Ishikawa (cell line): ENCODE measurements around the gene DHRS1.

Experiments used
- CEBPB ChIP-seq: IDR thresholded peaks from 2 replicates; pipeline ENCODE4 v1.6.1; 2012
- CREB1 ChIP-seq: IDR thresholded peaks from 2 replicates; pipeline ENCODE4 v1.6.1; 2012; ENCODE audit warnings: low read depth
- RAD21 ChIP-seq: IDR thresholded peaks from 2 replicates; pipeline ENCODE4 v1.6.1; 2012; ENCODE audit warnings: low read depth
- TAF1 ChIP-seq: IDR thresholded peaks from 2 replicates; pipeline ENCODE4 v1.6.1; 2012; ENCODE audit warnings: low read depth, mild to moderate bottlenecking
- TCF12 ChIP-seq: IDR thresholded peaks from 2 replicates; pipeline ENCODE4 v1.6.1; 2012; ENCODE audit warnings: low read depth
- YY1 ChIP-seq: IDR thresholded peaks from 2 replicates; pipeline ENCODE4 v1.6.1; 2012; ENCODE audit warnings: low read depth
- ZBTB7A ChIP-seq: IDR thresholded peaks from 2 replicates; pipeline ENCODE4 v1.6.1; 2012; ENCODE audit warnings: low read depth

DNA sequence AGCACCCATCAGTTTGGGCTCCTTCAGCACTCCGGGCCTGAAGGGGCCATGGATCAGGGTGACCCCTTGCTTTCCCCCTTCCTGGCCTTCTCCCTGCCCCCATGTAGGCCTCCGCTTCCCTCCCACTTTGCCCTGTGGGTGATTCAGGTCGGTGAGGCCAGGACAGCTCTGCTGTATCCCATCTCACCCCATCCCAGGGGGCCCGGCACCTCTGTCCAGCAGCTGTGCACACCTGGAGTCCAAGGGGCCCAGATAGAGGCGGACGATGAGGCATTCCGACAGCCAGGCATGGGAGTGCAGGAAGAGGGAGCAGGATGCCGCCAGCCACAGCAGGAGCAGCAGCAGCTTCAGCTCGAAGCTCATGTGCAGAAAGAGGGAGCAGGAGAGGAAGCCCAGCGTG is 23.1 kb upstream of the DHRS1 start:
- no peak for TF ChIP-seq YY1
- no peak for TF ChIP-seq TAF1
- no peak for TF ChIP-seq CREB1
- no peak for TF ChIP-seq ZBTB7A
- TF ChIP-seq TCF12 = no peak
- no peak for TF ChIP-seq RAD21
- TF ChIP-seq CEBPB = no peak
